ENCODE measurements around the gene DRGX.
A peak's percentile ranks its signal among the peaks of the same experiment; 100 is the strongest.

Gene DRGX

DNA sequence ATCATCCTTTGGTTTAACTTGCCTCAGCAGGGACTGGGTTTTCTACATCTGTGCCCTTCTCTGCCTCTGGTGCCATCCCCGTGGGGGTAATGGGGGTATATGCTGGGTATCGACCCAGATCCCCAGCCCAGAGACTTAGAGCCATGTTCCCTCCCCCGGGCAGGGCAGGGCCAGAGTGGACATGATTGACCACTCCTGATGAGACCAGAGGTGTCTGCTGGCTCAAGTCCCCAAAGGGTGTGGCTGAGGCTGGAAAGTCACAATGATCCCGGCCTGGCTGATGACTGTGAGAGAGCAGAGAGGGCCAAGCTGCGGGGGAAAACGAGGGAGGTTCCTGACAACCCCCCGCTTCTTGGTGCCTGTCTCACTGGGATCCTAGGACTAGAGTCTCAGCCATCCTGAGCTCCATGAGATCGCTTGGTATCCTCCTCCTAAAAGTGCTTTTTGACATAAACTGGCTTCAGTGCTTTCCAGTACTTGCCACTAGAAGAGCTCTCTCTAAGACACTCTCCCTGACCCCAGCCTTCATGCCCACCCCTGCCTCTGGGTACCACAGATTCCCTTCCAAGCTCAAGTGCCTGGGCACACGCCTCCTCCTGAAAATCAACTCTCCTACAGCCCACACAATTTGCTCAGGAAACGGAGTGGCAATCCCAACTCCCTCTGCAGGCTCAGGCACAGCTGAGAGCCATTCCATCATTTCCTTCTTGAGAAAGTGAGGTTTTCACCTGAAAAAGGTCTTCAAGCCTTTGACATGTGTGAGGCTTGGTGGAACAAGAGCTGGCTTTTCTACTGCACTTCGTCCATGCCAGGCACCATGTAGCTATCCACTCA is 33.9 kb downstream of the DRGX start:
- Histone ChIP-seq H3K4me3 (ENCODE audit: low read depth, low read length) (no peak overlapping the region), H3K27me3 (replicated peaks) (no peaks in the 10 kb centered on the region), H3K27ac (no peak overlapping the region), H3K36me3 (replicated peaks) (no peaks in the 10 kb centered on the region)
- TF ChIP-seq, protein P1, sequence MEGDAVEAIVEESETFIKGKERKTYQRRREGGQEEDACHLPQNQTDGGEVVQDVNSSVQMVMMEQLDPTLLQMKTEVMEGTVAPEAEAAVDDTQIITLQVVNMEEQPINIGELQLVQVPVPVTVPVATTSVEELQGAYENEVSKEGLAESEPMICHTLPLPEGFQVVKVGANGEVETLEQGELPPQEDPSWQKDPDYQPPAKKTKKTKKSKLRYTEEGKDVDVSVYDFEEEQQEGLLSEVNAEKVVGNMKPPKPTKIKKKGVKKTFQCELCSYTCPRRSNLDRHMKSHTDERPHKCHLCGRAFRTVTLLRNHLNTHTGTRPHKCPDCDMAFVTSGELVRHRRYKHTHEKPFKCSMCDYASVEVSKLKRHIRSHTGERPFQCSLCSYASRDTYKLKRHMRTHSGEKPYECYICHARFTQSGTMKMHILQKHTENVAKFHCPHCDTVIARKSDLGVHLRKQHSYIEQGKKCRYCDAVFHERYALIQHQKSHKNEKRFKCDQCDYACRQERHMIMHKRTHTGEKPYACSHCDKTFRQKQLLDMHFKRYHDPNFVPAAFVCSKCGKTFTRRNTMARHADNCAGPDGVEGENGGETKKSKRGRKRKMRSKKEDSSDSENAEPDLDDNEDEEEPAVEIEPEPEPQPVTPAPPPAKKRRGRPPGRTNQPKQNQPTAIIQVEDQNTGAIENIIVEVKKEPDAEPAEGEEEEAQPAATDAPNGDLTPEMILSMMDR (IDR thresholded peaks at IDR 0.05; ENCODE audit: low read depth, low read length, missing control alignments), result no peak
- in situ Hi-C loops (cut with HindIII; ENCODE audit: low pct_ligation_motif_present, low sequenced_read_pairs), result no loop called here
- no peak for DNase-seq

DNA sequence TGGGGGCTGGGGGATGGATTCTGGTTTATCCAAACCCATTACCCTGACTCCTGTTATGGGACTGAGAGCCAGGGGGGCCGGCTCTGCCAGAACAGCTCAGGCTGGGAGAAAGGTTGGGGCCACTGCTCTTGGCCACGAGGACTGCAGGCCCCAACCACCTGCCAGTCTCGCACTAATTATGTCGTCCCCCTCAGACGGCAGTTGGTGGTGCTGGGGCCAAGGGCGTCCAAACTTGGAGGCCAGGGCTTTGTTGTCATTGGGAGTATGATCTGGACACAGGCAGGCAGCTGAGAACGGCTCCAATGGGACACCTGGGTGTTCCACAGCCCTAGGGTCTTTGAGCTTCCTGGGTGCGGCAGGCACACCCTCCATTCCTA is 34.7 kb downstream of the DRGX start:
- in situ Hi-C loops (cut with HindIII; ENCODE audit: low pct_ligation_motif_present, low sequenced_read_pairs), result no loop called here
- TF ChIP-seq, protein P1 (IDR thresholded peaks at IDR 0.05; ENCODE audit: low read depth, low read length, missing control alignments), result no peak
- Histone ChIP-seq H3K27ac (no peak overlapping the region), H3K36me3 (replicated peaks) (no peaks in the 10 kb centered on the region), H3K27me3 (replicated peaks) (no peaks in the 10 kb centered on the region), H3K4me3 (ENCODE audit: low read depth, low read length) (no peak overlapping the region)
- no peak for DNase-seq

DNA sequence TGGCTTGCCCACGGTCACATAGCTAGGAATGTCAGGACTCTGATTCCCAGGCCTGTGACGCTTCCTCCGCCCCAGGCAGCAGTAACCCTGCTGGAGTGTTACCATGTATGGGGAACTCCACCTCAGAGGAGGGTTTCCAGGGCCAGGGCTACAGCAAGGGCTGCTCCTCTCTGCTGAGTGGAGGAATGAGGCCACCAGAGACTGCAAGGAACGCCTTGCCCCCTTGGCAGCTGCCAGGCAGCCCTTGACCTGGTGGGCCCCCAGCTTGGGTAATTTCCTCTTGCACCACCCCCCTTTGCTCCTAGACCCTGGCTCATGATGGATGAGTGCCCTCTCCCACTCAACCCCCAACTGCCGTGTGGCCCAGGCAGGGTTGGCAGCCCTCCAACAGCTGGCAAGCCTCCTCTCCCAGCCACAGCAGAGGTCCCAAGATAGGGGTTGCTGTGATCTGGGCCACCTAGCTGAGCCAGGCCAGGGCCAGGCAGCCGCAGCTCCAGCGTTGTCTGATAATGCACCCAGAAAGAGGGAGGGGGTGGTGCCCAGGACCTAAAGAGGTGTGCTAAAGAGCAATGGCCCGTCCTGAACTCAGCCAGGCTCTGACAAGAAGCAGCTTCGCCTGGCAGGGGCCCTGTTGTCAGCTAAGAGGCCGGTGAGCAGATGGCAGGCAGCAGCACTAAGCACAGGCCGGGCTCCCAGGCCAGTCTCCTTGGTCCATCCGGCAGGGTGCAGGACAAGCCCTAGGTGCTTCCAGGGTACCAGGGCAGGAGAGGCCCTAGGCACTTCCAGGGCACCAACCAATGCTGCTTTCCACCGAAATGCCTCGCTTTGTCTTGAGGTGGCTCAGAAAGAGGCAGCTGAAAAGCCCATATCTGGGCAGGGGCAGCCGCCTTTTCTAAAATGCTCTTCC is 35.4 kb downstream of the DRGX start:
- TF ChIP-seq, protein P1 (IDR thresholded peaks at IDR 0.05; ENCODE audit: low read depth, low read length, missing control alignments), result no peak
- DNase-seq, result peak; percentile 39
- no peaks in the 10 kb centered on the region for H3K36me3 ChIP-seq (replicated peaks)
- H3K4me3 ChIP-seq (ENCODE audit: low read depth, low read length), result no peak overlapping the region
- in situ Hi-C loops (cut with HindIII; ENCODE audit: low pct_ligation_motif_present, low sequenced_read_pairs), result no loop called here
- peak overlapping the region; percentile 9 for H3K27ac ChIP-seq
- H3K27me3 ChIP-seq (replicated peaks), result no peaks in the 10 kb centered on the region

DNA sequence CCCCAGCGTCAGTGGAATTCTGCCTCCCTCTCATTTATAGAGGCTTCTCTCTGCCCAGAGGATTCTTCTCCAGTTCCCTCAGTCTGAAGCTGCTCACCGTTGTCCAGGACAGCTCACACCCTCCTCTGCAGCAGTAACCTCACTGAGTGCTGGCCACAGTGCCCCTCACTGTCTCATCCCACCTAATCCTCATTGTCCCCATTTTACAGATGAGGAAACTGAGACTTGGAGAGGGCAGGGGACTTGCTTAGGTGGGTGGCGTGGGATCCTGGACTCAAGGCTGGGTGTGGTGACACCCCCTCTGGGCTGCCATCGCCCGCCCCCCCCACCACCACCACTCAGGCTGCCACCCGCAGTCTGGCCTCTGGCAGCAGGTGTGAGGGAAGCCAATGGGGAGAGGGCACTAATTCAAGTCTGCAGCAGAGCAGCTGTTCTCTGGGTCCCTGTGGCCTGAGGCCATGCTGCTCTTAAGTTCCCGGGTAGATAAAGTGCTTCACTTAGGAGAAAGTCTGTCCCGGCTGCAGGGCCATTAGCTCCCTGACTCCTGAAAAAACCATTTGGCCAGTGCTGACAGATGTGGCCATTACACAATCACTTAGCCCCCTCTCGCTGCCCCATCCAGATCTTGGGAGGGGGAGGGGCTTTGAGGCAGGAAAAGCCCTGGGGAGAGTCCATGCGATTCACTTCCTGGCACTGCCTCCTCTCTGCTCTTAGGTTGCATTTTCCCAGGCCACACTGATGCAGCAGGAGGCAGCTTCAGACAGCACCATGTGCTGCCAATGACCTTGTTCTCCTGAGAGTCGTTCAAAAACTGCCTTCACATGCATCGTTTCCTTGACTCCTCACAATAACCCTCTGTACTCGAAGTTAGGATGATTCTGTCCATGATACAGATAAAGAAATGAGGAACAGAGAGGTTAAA is 36.3 kb downstream of the DRGX start:
- H3K36me3 ChIP-seq (replicated peaks), result no peaks in the 10 kb centered on the region
- DNase-seq, result peak; percentile 52
- in situ Hi-C loops (cut with HindIII; ENCODE audit: low pct_ligation_motif_present, low sequenced_read_pairs), result no loop called here
- no peaks in the 10 kb centered on the region for H3K27me3 ChIP-seq (replicated peaks)
- no peak overlapping the region for H3K27ac ChIP-seq
- TF ChIP-seq, protein P1 (IDR thresholded peaks at IDR 0.05; ENCODE audit: low read depth, low read length, missing control alignments), result no peak
- H3K4me3 ChIP-seq (ENCODE audit: low read depth, low read length), result no peak overlapping the region

DNA sequence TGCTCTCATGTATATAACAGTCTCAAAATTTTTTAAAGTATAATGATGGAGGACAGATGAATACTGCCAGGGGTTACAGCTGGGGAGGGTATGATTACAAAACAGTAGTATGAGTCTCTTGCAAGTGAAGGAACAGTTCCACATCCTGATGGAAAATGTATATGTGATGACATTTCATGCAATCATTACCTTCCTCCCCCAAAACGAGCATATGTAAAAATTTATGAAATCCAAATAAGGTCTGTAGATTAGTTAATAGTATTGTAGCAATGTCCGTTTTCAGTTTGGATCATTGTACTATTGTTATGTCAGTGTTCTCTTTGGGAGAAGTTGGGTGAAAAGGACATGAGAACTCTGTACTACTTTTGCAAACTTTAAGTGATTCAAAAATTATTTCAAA is 38.0 kb downstream of the DRGX start:
- Histone ChIP-seq H3K27me3 (replicated peaks) (no peaks in the 10 kb centered on the region), H3K4me3 (ENCODE audit: low read depth, low read length) (no peak overlapping the region), H3K27ac (no peak overlapping the region), H3K36me3 (replicated peaks) (no peaks in the 10 kb centered on the region)
- DNase-seq, result no peak
- TF ChIP-seq, protein P1 (IDR thresholded peaks at IDR 0.05; ENCODE audit: low read depth, low read length, missing control alignments), result no peak
- in situ Hi-C loops (cut with HindIII; ENCODE audit: low pct_ligation_motif_present, low sequenced_read_pairs), result no loop called here

Data from brain microvascular endothelial cell (primary cell).